SU-DHL-6 (cell line): ENCODE results near the gene CR1.

Source experiments
- CTCF ChIP-seq: fragments of 200-600 bp; sonication (generic); IDR thresholded peaks from one replicate; pipeline ENCODE4 v1.5.1; 2017; ENCODE audit warnings: antibody characterized with exemption, mild to moderate bottlenecking, low read length, moderate library complexity; ENCODE audit not compliant: insufficient read depth, poor library complexity, severe bottlenecking
- EZH2phosphoT487 ChIP-seq: fragments of 200-600 bp; sonication (generic), shearing (Covaris generic); conservative IDR thresholded peaks from 2 replicates; pipeline ENCODE4 v1.6.1; 2018; ENCODE audit warnings: mild to moderate bottlenecking, antibody characterized with exemption, low read length, moderate library complexity, mixed read lengths

- TF ChIP-seq CTCF (no peak), EZH2phosphoT487 (no peak)
Observed at GRCh38 chr1:207518608-207519236, 22.8 kb downstream of the CR1 start.
